HL-60 (cell line): Measurements from ENCODE around the gene NMS.
"Not testable (repeated sequence)": the region's sequence is repeated elsewhere in the genome, so short reads cannot be mapped to it uniquely, and the experiment has no call there.

Experiments used
- DNase-seq, 2 experiments: peaks; one replicate each; pipeline ENCODE4 v3.0.0-alpha.2; 2010 to 2020; ENCODE audit warnings: low read depth in 1 of 2, low spot score in 1 of 2
- H3K27ac ChIP-seq: fragments of 250-450 bp; sonication (Bioruptor Pico); replicated peaks from 2 replicates; pipeline ENCODE4 v1.5.1; 2020; ENCODE audit warnings: mild to moderate bottlenecking, moderate library complexity
- H3K27me3 ChIP-seq: fragments of 250-450 bp; sonication (Bioruptor Pico); 2 replicates; pipeline ENCODE4 v1.5.1; 2021; ENCODE audit warnings: mild to moderate bottlenecking, moderate library complexity; ENCODE audit not compliant: insufficient read depth, poor library complexity, severe bottlenecking
- H3K4me3 ChIP-seq: replicated peaks from 2 replicates; pipeline ENCODE4 v1.5.1; 2011; ENCODE audit warnings: mild to moderate bottlenecking, control low read depth, low read length; ENCODE audit not compliant: insufficient read depth
- GABPA ChIP-seq: IDR thresholded peaks from 2 replicates; pipeline ENCODE4 v1.6.1; 2012; ENCODE audit warnings: low read depth
- POLR2AphosphoS5 ChIP-seq: IDR thresholded peaks from 2 replicates; pipeline ENCODE4 v1.6.1; 2012; ENCODE audit warnings: low read depth
- SPI1 ChIP-seq: IDR thresholded peaks from 2 replicates; pipeline ENCODE4 v1.6.1; 2012; ENCODE audit warnings: low read depth, mild to moderate bottlenecking, borderline replicate concordance
- TF ChIP-seq, protein P1 (sequence below): IDR thresholded peaks from one replicate; pipeline ENCODE4 v1.5.1; 2011; ENCODE audit warnings: low read length, control low read depth, inconsistent platforms; ENCODE audit not compliant: insufficient read depth
- TF ChIP-seq, protein P2 (sequence below): IDR thresholded peaks from 2 replicates; pipeline ENCODE4 v1.6.1; 2012; ENCODE audit warnings: low read depth; ENCODE audit not compliant: insufficient replicate concordance

The NMS gene

DNA sequence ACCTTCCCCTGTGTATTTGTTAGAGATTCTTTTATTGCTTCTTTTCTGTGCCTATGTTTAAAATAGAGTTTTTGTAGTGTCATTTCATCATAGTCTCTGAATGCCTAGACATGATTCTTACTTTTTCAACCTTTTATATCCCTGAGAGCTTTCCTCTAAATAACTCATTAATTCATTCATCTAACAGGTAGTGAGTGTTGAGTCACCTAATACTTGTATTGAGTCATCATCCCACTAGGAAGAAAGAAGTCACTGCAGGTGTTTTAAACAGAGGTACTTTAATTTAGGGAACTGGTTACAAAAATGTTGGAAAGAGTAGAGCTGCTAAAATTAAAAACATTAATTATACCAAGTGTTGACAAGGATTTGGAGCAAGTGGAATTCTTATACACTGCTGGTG is 18.5 kb upstream of the NMS start:
- TF ChIP-seq GABPA (no peak), POLR2AphosphoS5 (no peak), SPI1 (no peak)
- TF ChIP-seq, protein P1, sequence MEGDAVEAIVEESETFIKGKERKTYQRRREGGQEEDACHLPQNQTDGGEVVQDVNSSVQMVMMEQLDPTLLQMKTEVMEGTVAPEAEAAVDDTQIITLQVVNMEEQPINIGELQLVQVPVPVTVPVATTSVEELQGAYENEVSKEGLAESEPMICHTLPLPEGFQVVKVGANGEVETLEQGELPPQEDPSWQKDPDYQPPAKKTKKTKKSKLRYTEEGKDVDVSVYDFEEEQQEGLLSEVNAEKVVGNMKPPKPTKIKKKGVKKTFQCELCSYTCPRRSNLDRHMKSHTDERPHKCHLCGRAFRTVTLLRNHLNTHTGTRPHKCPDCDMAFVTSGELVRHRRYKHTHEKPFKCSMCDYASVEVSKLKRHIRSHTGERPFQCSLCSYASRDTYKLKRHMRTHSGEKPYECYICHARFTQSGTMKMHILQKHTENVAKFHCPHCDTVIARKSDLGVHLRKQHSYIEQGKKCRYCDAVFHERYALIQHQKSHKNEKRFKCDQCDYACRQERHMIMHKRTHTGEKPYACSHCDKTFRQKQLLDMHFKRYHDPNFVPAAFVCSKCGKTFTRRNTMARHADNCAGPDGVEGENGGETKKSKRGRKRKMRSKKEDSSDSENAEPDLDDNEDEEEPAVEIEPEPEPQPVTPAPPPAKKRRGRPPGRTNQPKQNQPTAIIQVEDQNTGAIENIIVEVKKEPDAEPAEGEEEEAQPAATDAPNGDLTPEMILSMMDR = no peak
- TF ChIP-seq, protein P2, sequence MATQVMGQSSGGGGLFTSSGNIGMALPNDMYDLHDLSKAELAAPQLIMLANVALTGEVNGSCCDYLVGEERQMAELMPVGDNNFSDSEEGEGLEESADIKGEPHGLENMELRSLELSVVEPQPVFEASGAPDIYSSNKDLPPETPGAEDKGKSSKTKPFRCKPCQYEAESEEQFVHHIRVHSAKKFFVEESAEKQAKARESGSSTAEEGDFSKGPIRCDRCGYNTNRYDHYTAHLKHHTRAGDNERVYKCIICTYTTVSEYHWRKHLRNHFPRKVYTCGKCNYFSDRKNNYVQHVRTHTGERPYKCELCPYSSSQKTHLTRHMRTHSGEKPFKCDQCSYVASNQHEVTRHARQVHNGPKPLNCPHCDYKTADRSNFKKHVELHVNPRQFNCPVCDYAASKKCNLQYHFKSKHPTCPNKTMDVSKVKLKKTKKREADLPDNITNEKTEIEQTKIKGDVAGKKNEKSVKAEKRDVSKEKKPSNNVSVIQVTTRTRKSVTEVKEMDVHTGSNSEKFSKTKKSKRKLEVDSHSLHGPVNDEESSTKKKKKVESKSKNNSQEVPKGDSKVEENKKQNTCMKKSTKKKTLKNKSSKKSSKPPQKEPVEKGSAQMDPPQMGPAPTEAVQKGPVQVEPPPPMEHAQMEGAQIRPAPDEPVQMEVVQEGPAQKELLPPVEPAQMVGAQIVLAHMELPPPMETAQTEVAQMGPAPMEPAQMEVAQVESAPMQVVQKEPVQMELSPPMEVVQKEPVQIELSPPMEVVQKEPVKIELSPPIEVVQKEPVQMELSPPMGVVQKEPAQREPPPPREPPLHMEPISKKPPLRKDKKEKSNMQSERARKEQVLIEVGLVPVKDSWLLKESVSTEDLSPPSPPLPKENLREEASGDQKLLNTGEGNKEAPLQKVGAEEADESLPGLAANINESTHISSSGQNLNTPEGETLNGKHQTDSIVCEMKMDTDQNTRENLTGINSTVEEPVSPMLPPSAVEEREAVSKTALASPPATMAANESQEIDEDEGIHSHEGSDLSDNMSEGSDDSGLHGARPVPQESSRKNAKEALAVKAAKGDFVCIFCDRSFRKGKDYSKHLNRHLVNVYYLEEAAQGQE = no peak
- no peaks in the 10 kb centered on the region for H3K27me3 ChIP-seq

DNA sequence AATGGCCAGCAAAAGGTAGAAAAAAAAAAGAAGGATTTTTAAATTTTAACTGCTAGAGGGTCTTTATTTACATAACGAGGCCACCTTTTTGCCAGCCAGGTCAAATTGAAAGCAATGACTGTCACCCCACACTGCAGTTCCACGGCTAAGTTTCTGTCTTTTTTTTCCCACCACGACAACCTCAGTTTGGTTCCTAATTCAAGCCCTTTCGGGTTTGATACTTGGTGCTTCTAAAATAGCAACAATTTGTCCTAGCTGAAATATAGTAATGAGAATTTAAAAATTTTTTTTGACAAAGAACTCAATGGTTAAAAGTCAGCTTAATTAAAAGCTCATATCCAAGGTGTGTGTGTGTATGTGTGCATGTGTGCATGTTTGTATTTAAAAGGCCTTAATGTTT is 16.4 kb upstream of the NMS start:
- Histone ChIP-seq H3K27ac (no peak overlapping the region), H3K27me3 (no peaks in the 10 kb centered on the region), H3K4me3 (no peak overlapping the region)
- TF ChIP-seq, protein P1 = no peak
- TF ChIP-seq POLR2AphosphoS5 (no peak), GABPA (no peak), SPI1 (no peak)
- TF ChIP-seq, protein P2 = no peak
- DNase-seq = no peak

More for the DNA sequence above, 18.5 kb upstream of the NMS start:
- no peak overlapping the region for H3K27ac ChIP-seq
- DNase-seq = no peak
- H3K4me3 ChIP-seq = no peak overlapping the region

DNA sequence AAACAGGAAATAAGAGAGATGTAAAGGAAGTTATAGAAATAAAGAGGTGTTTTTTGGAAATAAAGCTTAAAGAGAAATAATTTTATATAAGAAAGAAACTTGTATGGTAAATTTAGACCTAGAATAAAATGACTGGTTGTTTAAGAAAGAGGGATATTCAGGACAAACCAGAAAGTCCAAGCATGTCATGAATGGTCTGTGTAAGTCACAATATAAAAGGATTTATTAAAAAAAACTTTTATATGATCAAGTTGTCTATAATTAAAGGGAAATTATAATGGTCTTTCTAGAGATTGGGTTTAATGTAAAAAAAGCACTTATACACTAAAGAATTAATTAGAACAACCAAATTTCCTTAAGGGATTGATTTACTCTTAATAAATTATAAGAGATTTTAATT is 13.9 kb upstream of the NMS start:
- H3K4me3 ChIP-seq, DNase-seq, H3K27me3 ChIP-seq, H3K27ac ChIP-seq: not testable (repeated sequence)

DNA sequence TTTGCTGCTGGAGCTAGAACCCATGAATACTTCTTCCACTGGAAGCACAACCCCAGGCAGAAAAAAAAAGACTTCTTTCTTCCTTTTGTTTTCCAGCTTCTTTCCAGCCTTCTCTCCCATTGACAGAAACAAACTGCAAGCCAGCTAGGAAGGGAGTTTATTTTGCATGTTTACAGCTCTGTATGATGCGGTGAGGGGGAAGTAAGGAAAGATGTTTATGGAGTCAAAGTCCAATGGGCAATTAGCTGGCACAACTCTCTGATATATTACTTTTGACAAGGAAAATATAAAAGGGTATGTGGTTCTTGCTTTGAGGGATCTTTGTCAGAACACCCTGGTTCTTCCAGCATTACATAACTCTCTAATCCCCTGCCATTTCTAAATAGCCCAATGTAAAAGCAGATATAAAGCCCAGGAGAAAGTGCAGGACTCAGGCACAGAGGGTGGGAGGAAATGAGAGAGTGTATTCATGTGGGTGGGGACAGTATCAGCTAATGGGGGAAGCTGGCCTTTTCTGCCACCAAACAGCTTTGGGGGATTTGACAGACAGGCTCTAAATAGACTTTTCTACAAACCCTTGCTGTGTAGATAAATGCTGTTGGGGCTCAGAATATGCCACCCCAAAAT is 9.3 kb upstream of the NMS start:
- TF ChIP-seq GABPA (no peak), SPI1 (no peak), POLR2AphosphoS5 (no peak)
- TF ChIP-seq, protein P2 = no peak
- TF ChIP-seq, protein P1 = no peak
- no peaks in the 10 kb centered on the region for H3K27me3 ChIP-seq
- DNase-seq = no peak
- no peak overlapping the region for H3K4me3 ChIP-seq
- no peak overlapping the region for H3K27ac ChIP-seq
